Endothelial cell of umbilical vein (primary cell): Measurements from ENCODE around the gene ADA.

Experiments used
- CTCF ChIP-seq, 2 donors: IDR thresholded peaks; 1 replicate in 1 of 2; 2 replicates in 1 of 2; pipeline ENCODE4 v1.5.1; 2011; ENCODE audit warnings: low read length in 2 of 2, mild to moderate bottlenecking in 2 of 2, moderate library complexity in 2 of 2, control low read depth in 1 of 2, inconsistent platforms in 1 of 2, low read depth in 1 of 2; ENCODE audit not compliant: insufficient read depth in 1 of 2; ENCODE audit errors: extremely low read depth in 1 of 2
- EZH2 ChIP-seq: IDR thresholded peaks from 2 replicates; pipeline ENCODE4 v1.6.1; 2012; ENCODE audit warnings: borderline replicate concordance, low read depth, mild to moderate bottlenecking, moderate library complexity, low read length, inconsistent platforms; ENCODE audit not compliant: severe bottlenecking
- GATA2 ChIP-seq: IDR thresholded peaks from 2 replicates; pipeline ENCODE4 v1.7.0; 2011; ENCODE audit warnings: low read depth, mild to moderate bottlenecking, moderate library complexity, mixed read lengths, low read length; ENCODE audit not compliant: insufficient read length, insufficient read depth
- JUN ChIP-seq: IDR thresholded peaks from 2 replicates; pipeline ENCODE4 v1.6.1; 2011; ENCODE audit warnings: borderline replicate concordance, low read depth; ENCODE audit not compliant: insufficient read length, insufficient read depth
- MYC ChIP-seq: IDR thresholded peaks from one replicate; pipeline ENCODE4 v1.6.1; 2011; ENCODE audit warnings: mild to moderate bottlenecking, low read depth, low read length
- POLR2A ChIP-seq: IDR thresholded peaks from 2 replicates; pipeline ENCODE4 v1.6.1; 2012; ENCODE audit warnings: low read depth, mild to moderate bottlenecking, control low read depth, low read length
- POLR2AphosphoS5 ChIP-seq: IDR thresholded peaks from 2 replicates; pipeline ENCODE4 v1.6.1; 2012; ENCODE audit warnings: low read depth, mild to moderate bottlenecking, control low read depth, low read length, moderate library complexity; ENCODE audit not compliant: insufficient read depth
- TF ChIP-seq, protein P1 (sequence below): IDR thresholded peaks from 2 replicates; pipeline ENCODE4 v1.6.1; 2011; ENCODE audit not compliant: insufficient read depth, insufficient read length

GRCh38 chr20:44616604-44616964 is 34.9 kb downstream of the ADA start:
- TF ChIP-seq EZH2 = no peak
- no peak for TF ChIP-seq POLR2AphosphoS5
- no peak for TF ChIP-seq CTCF (IDR thresholded peaks at IDR 0.05; ENCODE audit: extremely low read depth in 1 of 2, insufficient read depth in 1 of 2, low read depth in 1 of 2, low read length in 2 of 2)
- no peak for TF ChIP-seq MYC
- TF ChIP-seq POLR2A = no peak
- TF ChIP-seq, protein P1, sequence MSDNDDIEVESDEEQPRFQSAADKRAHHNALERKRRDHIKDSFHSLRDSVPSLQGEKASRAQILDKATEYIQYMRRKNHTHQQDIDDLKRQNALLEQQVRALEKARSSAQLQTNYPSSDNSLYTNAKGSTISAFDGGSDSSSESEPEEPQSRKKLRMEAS = no peak
- TF ChIP-seq GATA2 = no peak
- TF ChIP-seq JUN = no peak
